NK-92 (cell line): Measurements from ENCODE around the gene ARSA.
"Not testable (repeated sequence)": the region's sequence is repeated elsewhere in the genome, so short reads cannot be mapped to it uniquely, and the experiment has no call there.

ENCODE experiments used
- DNase-seq: peaks from one replicate; lab custom pipeline; 2025; ENCODE audit not compliant: unreplicated experiment; lab: John Stamatoyannopoulos, UW

Gene ARSA

DNA sequence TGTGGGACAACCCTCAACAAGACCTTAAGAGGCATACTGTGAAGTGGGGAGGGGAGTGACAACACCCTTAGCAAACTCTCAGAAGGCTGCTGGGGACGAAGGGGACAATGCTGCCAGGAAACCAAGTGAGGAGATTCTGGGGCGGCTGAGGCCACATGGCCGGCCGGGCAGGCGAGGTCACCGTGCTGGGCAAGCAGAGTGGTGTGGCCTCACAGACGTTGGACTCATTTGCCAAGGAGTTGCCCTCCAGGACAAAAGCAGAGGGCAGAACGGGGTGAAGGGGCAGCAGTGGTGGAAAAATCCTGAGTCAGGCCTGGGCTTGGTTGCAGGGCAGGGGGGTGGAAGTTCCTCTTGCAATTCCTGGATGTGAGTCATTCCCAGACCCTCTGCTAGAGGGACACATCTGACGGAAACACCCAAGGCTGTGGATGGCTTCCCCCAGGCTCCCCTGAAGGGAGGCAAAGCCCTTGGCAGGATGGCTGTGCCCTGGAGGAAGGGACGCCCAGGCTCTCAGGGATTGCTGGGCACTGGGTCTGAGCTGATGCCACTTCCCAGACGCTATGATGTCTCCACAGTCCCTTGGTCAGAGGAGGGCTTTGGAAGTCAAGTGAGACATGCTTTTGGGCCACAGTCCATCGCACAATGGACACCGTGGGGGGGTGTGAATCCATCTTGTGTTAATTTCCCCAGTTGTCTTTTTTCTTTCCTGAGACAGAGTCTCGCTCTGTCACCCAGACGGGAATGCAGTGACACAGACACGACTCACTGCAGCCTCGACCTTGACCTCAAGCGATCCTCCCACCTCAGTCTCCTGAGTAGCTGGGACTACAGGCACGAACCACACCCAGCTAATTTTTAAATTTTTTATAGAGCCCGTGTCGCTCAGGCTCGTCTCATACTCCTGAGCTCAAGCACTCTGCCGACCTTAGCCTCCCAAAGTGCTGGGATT is 28.4 kb upstream of the ARSA start:
- no peak for DNase-seq

DNA sequence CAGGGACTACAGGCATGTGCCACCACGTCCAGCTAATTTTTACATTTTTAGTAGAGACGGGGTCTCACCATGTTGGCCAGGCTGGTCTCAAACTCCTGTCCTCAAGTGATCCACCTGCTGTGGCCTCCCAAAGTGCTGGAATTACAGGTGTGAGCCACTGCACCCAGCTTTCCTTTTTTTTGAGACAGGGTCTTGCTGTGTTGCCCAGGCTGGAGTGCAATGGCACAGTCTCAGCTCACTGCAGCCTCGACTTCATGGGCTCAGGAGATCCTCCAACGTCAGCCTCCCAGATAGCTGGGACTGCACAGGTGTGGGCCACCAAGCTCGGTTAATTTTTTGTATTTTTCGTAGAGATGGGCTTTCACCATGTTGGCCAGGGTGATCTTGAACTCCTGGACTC is 26.7 kb upstream of the ARSA start:
- not testable (repeated sequence) for DNase-seq

- no peak for DNase-seq
These were observed 25.3 kb upstream of the ARSA start for GRCh38 chr22:50653256-50653655.

DNA sequence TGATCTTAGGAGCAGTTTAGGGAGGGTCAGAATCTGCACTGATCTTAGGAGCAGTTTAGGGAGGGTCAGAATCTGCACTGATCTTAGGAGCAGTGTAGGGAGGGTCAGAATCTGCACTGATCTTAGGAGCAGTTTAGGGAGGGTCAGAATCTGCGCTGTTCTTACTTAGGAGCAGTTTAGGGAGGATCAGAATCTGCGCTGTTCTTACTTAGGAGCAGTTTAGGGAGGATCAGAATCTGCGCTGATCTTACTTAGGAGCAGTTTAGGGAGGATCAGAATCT is 15.8 kb upstream of the ARSA start:
- not testable (repeated sequence) for DNase-seq

- DNase-seq: not testable (repeated sequence)
These were observed 15.3 kb upstream of the ARSA start for GRCh38 chr22:50643021-50643820.

- no peak for DNase-seq
These were observed 14.0 kb upstream of the ARSA start for GRCh38 chr22:50641696-50642607.

DNA sequence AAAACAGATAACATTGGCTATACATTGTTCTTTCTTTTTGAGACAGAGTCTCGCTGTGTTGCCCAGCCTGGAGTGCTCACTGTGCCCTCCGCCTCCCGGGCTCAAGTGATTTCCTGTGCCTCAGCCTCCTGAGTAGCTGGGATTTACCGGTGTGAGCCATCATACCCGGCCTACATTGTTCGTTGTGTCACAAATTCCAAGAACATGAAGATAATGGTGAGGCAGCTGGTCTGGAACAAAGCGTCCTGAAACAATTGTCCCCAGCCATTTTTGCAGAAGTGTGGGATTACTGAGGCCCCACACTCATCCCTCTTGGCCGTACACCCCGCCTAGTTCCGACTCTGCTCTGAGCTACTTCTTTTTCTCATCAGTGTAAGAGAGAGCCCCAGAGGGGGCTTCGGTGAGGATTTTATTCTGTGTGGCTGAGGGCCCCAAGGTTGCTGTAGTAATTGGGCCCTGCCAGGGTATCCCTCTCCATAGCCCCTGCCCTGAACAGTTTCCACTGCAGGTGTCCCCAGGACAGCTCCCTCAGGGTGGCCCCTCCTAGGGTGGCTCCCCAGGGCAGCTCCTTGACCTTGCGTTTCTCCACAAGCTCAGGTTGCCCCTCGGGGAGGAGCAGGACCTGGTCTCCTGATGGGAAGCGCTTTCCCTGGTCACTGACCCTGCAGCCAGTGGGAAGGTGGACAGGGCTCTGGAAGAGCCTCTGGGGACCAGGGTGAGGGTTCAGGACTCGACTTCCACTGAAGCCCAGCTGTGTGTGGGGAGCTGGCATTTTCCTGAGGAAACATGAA is 13.1 kb upstream of the ARSA start:
- DNase-seq: no peak

GRCh38 chr22:50640296-50640695 is 12.3 kb upstream of the ARSA start:
- not testable (repeated sequence) for DNase-seq

DNA sequence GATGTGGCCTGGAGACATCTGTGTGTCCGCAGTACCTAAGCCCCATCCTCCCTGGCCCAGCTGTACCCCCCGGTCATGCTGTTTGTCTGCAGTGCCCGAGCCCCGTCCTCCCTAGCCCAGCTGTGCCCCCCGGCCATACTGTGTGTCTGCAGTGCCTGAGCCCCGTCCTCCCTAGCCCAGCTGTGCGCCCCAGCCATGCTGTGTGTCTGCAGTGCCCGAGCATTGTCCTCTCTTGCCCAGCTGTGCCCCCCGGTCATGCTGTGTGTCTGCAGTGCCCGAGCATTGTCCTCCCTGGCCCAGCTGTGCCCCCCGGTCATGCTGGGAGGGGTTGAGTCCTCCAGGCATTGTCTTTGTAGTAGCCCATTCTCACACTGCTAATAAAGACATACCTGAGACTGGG is 7.6 kb upstream of the ARSA start:
- DNase-seq: no peak

DNA sequence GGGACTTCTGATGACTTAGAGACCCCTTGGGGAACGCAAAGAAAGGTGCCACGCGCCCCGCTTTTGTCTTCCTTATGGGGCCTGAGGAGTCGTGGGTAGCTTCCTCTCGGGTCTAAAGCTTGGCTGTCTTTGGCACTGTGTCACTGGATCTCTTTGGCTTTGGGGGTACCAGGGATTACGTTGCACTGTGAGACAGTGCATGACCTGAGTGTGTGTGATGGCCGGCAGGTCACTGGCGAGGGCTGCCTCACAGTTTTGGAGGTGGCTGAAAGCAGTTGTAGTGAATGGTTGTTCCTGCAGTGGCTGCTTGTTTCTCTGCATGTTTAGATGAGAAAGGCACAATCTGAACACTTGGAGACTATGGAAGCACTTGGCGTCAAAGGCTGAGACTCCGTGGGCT is 5.8 kb upstream of the ARSA start:
- no peak for DNase-seq

GRCh38 chr22:50633086-50633485 is 5.1 kb upstream of the ARSA start:
- no peak for DNase-seq

GRCh38 chr22:50630376-50630775 is 2.4 kb upstream of the ARSA start:
- DNase-seq: no peak

- no peak for DNase-seq
These were observed 687 bp upstream of the ARSA start for GRCh38 chr22:50628543-50629134.

GRCh38 chr22:50626850-50627641 is 906 bp downstream of the ARSA start:
- DNase-seq: no peak

GRCh38 chr22:50626314-50626849 is 1.6 kb downstream of the ARSA start:
- no peak for DNase-seq

DNA sequence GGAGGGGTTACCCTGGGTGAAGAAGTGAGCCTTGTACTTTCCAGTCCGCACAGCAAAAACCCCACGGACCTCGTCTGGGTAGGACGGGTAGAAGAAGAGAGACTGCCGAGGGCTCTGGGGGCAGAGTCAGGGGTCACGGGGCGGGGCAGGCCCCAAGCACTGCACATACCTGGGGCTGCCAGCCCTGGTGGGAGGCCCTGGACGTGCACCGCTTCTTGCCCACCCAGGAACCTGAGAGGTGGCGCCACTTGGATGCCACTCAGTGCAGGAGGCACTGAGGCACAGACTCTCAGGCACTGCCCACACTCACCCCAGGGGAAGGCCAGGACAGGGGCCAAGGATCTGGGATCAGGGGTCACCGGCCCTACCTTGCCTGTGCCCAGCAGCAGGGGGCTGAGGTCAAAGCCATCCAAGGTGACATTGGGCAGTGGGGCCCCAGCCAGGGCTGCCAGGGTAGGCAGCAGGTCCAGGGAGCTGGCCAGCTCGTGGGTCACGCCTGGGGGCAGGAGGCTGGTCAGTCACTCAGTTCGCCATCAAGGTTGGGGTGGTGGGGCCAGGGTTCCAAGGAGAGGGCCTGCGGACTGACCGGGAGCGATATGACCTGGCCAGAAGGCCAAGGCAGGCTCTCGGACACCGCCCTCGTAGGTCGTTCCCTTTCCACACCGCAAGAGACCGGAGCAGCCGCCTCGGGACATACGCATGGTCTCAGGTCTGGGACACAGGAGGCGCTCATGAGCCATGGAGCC is 2.2 kb downstream of the ARSA start:
- no peak for DNase-seq

DNA sequence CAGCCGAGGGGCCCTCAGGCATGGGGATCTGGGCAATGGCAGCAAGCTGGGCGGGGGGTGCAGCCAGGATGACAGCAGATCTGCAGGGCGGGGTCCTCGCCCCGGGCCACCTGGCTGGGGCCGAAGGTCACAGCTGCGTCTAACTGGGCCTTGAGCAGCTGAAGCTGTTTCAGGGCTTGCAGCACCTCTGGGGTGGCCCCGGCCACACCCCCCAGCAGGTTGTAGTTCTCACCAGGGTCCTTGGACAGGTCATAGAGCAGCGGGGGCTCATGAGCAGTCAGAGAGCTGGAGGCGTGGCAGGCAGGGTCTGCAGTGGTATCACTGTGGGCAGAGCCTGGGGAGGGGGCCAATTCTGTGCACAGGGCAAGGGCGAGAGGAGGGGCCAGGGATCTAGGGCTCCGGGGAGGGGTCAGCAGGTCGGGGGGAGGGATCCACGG is 2.8 kb downstream of the ARSA start:
- no peak for DNase-seq
